GM12865 (cell line): ENCODE data around the gene HOXC10.

ENCODE experiments used
- DNase-seq: peaks from one replicate; pipeline ENCODE4 v3.0.0; 2010; ENCODE audit warnings: low read depth
- H3K4me3 ChIP-seq: 2 replicates; pipeline ENCODE4 v1.5.1; 2011; ENCODE audit warnings: mild to moderate bottlenecking, low read depth, low read length, control low read depth
- TF ChIP-seq, protein P1 (sequence below): IDR thresholded peaks from 2 replicates; pipeline ENCODE4 v1.5.1; 2011; ENCODE audit warnings: low read length, control low read depth, low read depth, inconsistent platforms; ENCODE audit not compliant: insufficient read depth; ENCODE audit errors: missing control alignments

HOXC10 gene

DNA sequence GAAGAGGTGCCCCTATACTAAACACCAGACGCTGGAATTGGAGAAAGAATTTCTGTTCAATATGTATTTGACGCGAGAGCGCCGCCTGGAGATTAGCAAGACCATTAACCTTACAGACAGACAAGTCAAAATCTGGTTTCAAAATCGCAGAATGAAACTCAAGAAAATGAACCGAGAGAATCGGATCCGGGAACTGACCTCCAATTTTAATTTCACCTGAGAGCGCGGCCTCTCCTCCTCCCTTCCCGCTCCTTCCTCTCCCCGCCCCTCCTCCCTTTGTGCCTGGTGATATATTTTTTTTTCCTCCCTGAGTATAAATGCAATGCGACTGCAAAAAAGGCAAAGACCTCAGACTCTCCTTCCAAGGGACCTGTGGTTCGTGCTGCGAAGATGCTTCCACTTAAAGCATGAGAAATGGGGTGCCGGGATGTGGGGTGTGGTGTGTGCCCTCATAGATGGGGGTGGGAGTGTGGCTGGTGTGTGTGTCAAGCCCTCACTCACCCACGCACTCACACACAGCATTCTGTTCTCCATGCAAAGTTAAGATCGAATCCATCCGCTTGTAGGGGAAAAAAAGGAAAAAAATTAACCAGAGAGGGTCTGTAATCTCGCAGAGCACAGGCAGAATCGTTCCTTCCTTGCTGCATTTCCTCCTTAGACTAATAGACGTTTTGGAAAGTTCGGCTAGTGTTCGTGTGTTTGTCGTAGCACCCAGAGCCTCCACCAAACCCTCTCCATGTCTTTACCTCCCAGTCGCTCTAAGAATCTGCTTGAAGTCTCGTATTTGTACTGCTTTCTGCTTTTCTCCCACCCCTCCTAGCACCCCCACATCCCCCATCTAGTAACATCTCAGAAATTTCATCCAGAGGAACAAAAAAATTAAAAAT is 4.5 kb downstream of the HOXC10 start:
- H3K4me3 ChIP-seq: no peak overlapping the region
- peak; percentile 78 for DNase-seq

DNA sequence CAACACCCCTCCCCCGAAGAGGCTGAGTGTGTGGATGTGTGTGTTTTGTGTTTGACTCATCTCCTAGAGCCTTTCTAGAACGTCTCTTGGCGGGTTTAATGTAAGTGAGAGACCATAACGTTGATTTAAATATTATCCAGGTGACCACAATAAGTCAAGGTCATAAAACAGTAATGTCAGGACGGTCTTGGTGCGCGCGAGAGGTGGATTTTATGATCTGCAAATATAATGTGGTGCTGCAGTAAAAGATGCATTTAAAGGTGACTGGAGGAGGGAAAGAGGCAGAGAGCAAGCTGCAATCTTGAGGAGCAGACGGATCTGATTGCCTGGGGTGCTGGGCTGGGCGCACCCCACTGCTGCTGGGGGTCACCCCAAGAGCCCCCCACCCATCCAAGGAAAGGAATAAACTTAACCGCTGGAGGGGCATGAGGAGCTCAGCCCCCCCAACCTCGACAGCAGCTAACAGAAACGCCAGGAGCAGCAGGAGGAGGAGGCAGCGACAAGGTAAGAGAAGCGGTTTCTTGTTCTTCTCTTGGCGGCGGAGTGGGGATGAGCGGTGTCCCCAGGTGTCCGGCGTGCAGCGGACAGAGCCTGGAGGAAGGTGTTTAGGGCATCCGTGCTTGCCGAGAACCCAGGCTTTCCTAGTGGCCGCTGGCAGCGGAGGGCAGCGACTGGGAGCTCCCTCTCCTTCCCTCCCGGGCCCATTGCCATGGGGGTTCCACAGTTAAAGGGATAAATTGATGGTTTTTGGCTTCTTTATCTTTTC is 5.5 kb downstream of the HOXC10 start:
- H3K4me3 ChIP-seq: no peak overlapping the region
- DNase-seq: no peak
- TF ChIP-seq, protein P1, sequence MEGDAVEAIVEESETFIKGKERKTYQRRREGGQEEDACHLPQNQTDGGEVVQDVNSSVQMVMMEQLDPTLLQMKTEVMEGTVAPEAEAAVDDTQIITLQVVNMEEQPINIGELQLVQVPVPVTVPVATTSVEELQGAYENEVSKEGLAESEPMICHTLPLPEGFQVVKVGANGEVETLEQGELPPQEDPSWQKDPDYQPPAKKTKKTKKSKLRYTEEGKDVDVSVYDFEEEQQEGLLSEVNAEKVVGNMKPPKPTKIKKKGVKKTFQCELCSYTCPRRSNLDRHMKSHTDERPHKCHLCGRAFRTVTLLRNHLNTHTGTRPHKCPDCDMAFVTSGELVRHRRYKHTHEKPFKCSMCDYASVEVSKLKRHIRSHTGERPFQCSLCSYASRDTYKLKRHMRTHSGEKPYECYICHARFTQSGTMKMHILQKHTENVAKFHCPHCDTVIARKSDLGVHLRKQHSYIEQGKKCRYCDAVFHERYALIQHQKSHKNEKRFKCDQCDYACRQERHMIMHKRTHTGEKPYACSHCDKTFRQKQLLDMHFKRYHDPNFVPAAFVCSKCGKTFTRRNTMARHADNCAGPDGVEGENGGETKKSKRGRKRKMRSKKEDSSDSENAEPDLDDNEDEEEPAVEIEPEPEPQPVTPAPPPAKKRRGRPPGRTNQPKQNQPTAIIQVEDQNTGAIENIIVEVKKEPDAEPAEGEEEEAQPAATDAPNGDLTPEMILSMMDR: no peak

More for the DNA sequence above, 4.5 kb downstream of the HOXC10 start:
- TF ChIP-seq, protein P1: peak; percentile 57

DNA sequence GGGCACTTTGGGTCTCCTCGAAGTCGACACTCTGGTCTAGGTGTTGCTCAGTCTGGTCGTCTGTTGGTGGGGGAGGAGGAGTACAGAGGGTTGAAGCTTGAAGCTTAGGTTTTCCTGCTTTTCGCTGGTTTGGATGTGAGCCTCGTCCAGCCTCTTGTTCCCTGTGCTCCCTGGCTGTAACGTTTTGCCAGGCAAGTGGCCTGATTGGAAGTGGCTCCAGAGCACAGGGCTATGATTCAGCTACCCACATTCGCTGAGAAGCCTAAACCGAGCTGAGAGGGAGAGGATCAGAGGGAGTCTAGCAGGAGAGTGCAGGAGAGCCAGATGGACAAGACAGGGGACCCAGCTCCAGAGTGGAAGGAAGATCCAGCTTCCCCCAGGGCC is 6.1 kb downstream of the HOXC10 start:
- TF ChIP-seq, protein P1: no peak
- no peak overlapping the region for H3K4me3 ChIP-seq
- no peak for DNase-seq

DNA sequence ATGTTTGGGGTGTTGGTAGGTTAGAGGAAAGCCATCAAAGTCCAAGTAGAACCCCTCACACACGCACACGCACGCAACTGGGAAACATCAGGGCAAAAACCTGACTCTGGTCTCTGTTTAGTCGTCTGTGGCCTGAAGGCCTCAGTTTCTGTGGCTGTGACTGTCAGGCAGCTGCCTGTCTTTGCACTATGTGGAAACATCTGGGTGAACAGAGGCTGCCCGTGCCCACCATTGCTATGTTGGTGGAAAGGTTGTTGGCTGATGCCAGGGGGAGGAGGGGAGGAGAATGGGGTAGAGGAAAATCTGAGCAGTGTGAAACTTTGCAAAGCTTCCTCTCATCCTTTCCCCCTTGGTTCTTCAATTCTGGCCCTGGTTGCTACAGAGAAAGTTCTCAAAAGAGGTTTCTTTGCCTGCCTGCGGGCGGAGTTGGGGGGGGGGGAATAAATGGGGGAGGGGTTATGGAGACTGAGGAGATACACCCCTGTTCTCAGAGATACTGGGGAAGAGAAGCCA is 7.5 kb downstream of the HOXC10 start:
- TF ChIP-seq, protein P1: no peak
- H3K4me3 ChIP-seq: no peak overlapping the region
- no peak for DNase-seq

DNA sequence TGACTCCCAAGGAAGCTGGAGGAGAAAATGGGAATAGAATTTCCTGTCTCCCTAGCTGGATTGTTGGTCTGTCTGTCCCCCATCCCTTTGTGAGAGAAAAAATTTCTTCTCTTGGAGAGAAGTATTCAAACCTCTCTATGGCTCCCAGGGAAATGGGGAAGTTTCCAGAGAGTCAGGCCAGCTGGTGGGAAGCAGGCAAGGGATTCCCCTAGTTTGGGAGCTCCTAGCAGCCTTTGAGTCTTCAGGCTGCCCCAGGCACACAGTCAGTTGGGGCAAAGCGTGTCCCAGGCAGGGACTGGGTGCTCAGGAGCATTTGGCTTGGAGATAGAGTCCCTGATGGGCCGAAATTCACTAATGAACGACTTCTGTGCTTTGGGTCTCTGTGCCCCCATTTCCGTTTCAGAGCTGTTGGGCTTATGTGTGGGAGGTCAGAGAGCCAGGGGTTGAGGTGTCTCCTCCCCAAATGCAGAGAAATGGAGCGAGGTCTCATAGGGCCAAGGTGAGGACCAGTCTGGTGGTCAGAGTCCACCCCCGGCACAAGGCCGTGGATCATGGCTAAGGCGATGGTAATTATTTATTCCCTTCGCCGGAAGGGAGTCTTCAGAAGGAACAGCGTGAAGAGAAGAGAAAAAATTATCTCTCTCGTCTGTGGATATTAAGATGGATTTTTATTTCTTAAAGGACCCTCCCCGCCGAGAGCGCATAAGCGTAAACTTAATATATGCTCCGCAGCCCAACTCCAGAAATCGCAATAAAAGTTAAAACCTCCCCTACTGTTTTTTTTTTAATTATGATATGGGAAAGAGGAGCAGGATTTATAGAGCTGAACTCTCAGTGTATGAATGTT is 8.4 kb downstream of the HOXC10 start:
- DNase-seq: no peak
- no peak overlapping the region for H3K4me3 ChIP-seq
- TF ChIP-seq, protein P1: no peak

DNA sequence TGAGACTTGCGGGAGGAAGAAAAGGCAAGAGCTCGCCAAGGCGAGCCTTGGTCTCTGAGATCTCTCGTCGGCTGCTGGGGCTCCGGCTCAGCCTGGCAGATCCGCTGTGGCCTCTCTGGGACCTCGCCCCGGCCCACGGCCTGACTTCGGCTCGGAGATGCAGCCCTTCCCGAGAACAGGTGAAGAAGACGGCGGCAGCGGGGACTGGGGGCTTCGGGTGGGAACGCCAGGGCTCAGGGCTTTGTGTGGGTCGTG is 9.0 kb downstream of the HOXC10 start:
- TF ChIP-seq, protein P1: no peak
- no peak overlapping the region for H3K4me3 ChIP-seq
- DNase-seq: no peak
